ENCODE data around the gene MYOCD.
A peak's percentile ranks its signal among the peaks of the same experiment; 100 is the strongest.
"Not testable (repeated sequence)": the region's sequence is repeated elsewhere in the genome, so short reads cannot be mapped to it uniquely, and the experiment has no call there.

Gene MYOCD, protein sequence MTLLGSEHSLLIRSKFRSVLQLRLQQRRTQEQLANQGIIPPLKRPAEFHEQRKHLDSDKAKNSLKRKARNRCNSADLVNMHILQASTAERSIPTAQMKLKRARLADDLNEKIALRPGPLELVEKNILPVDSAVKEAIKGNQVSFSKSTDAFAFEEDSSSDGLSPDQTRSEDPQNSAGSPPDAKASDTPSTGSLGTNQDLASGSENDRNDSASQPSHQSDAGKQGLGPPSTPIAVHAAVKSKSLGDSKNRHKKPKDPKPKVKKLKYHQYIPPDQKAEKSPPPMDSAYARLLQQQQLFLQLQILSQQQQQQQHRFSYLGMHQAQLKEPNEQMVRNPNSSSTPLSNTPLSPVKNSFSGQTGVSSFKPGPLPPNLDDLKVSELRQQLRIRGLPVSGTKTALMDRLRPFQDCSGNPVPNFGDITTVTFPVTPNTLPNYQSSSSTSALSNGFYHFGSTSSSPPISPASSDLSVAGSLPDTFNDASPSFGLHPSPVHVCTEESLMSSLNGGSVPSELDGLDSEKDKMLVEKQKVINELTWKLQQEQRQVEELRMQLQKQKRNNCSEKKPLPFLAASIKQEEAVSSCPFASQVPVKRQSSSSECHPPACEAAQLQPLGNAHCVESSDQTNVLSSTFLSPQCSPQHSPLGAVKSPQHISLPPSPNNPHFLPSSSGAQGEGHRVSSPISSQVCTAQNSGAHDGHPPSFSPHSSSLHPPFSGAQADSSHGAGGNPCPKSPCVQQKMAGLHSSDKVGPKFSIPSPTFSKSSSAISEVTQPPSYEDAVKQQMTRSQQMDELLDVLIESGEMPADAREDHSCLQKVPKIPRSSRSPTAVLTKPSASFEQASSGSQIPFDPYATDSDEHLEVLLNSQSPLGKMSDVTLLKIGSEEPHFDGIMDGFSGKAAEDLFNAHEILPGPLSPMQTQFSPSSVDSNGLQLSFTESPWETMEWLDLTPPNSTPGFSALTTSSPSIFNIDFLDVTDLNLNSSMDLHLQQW

DNA sequence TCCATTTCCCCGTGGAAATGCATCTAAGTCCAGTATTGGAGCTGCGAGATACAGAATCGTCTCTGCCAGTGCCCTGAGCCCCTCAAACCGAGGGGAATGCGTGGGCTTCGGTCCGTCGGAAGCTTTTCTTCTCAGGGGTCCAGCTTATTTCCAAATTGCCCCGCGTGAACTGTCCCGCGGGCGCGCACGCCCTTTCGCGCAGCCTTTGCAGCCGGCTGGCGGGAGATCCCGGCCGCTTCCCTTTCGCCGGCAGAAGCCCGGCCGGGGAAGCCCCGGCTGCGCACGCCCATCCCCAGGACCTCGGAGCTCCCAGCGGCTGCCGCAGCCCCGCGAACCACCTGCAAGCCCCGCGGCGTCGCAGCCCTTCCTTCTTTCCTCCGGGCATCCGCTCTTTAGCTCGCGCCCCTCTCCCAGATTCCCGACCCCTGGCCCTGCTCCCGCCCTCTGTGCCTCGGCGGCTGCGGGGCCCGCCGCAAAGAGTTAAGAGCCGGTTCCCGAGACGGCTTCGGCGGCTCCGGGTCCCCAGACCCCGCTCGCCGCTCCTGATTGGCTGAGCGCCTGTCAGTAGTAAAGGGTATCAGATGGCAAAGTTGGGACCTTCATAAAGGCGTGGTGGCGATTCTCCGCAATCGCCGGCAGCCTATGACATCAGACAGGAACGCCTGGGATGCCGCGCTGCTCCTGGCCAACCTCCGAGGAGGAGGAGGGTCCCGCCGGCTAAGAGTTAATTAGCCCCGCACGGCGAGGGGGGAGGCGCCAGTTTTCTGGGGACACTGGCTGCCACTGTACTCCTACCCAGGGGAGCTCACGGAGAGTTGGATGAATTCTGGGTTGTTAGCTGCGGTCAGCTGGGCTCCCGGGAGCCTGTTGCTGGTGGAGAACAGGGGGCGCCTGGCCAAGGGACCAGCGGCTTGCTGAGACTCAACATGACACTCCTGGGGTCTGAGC is at the start of gene MYOCD:
Gene MYOCD (plus strand): TSS at position 628 of the 948 bp plus-strand sequence. CDS start 299 bp downstream, at position 927.
- DNase-seq: peak; percentile 69

DNA sequence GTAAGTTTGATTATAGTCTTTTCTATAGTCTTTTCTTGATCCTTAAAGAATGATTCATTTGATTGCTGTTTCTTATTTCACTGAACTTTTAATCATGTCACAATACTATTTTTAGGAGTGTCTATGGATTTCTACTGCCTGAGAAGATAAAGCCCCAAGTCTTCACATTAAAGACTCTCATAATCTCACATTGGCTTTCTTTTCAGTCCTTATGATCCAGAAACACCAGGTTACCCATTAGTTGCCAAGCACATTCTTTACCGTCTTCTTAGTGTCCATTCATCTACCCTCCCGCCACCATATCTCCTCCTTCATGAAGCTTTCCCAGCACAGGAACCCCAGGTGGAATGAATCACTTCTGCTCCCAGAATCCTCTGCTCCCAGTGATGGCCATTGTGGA is 49.5 kb upstream of the MYOCD start:
- DNase-seq: no peak

DNA sequence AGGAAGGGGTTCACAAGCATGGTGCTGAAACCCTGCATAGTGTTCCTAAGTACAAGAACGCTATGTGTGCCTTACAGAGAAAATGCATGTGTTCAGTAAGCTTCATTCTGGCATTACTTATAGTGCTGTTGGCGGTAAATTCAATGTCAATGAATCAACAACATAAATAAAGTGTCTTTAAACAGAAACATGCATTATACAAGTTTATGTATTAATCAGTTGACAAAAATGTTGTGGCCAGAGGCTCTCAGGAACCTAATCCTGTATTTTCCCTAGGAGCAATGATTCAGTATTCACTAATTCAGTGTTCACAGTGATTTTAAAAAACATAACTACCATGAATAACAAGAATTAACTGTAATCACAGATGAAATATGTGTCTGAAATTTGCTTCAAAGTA is 47.1 kb upstream of the MYOCD start:
- peak; percentile 94 for DNase-seq

DNA sequence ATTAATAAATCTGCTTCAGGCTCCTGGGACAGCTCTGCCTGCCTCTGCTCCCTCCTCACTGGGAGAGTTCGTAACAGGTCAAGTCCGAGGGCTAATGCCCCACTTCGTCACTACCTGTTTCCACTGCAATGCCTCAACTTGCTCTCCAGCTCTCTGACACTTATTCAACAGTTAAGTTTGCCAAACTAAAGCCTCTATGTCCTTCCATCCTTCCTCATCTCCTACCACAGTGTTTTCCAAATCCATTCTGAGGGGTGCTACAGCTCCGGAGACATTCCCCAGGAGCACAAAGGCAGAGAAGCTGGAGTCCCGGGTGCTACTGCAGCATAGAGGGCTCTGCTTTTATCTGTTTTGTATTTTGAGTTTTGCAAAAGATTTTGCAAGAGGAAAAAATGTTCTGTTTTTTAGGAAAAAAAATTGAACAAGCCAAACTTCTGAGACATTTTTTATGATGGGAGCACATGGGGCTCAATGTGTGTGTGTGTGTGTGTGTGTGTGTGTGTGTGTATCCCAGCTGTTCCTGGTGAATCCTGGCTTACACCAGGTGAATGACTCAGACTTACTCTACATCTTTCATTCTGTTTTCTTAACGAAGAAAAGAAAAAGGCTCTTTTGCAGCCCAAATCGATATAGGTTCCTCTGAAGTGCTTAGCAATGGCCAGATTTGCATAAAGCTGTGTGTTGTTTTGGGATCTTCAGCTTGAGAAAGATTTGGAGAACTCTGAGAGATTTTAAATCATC is 46.1 kb upstream of the MYOCD start:
- DNase-seq: peak; percentile 58

DNA sequence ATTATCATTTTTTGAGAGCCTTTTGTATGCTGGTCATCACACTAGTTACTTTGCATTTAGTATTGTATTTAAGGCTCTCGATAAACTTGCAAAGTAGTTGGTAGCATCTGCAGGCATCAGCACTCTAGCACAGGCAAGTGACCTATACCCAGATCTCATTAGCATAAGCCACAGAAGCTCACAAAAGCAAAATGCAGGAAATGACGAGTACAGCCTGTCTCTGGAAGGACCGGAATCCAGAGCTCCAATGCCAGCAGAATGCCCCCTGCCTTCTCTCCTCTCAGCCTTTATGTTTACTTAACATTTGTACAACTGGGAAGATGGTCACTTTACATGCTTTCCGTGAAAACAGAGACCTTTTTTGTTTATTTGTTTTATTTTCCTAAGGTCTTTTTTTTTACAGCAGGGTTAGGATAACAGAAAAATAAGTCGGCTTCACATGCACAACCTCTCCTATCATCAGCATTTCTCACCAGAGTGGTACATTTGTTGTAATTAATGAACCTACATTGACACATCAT is 45.4 kb upstream of the MYOCD start:
- DNase-seq: peak; percentile 66

DNA sequence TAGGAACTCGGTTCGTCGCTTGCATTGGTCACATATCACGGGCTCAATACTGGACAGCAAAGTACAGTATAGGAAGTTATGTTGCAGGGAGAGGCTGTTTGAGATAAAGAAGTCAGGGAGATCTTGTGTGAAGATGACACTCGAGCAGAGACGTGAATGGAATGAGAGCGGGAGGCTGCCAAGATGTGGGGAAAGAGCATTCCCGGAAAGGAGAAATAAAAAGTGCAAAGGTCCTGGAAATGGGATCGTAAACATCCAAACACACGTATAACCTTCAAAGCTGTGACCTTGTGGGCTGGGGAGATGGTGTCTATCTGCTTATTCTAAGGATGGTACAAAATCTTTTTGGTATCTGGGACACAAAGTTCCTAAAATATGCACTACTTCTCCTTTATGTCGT is 43.0 kb upstream of the MYOCD start:
- DNase-seq: peak; percentile 25

DNA sequence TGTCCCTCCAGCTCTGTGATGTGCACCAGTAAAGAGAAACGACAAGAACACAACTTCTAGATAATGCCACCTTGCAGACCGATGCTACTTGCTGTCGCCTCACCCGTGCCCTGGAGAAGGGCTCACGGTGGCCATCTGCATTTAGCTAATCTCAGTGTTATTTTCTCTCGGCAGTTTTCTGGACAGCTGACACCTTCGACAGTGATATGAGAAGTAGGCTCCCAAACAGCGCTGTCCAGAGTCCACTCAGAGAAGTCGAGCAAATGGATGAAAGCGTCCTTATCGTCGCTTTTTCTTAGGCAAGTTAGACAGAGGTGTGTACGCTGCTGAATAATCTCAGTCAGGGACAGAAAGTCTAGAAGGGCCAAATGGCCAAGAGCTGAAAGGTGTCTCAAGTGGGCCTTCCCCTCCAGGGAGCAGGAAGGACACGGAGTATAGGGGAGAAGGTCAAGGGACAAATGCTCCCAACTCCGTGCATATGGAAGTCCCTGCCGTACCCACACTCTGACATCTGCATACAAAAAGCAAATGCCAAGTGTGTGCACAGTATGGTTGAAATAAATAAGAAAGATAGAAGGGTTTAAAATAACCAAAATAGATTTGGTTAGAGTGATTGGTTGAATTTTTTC is 42.4 kb upstream of the MYOCD start:
- no peak for DNase-seq

DNA sequence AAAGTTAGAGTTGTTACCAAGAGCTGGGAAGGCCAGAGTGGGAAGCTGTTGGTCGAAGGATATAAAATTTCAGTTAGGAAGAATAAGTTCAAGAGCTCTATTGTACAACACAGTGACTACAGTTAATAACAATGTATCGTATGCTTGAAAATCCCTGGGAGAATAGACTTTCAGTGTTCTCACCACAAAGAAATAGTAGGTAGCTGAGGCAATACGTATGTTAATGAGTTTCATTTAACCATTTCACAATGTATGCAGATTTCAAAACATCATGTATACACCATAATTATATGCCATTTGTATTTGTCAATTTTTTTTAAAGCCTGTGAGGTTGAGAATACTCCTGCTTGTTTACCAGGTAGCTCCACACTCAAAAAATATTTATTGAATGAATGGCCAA is 41.5 kb upstream of the MYOCD start:
- DNase-seq: peak; percentile 49

DNA sequence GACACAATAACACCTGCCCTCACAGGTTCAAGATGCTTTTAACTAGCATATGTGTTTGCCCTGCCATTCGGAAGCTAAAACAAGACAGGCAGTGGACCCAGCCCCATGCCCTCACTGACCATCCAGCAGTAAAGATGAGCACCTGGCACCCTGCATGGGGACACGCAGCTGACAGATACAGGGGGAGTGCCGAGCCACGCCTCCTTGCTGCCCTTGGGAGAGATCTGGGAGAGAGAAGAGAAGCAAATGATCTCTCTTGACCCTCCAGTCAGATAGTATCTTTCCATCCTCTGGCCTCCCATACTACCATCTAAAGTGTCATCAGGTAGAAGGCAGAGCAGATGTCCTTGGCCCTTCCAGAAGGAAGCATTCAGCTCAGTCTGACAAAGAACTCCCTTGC is 40.6 kb upstream of the MYOCD start:
- no peak for DNase-seq

DNA sequence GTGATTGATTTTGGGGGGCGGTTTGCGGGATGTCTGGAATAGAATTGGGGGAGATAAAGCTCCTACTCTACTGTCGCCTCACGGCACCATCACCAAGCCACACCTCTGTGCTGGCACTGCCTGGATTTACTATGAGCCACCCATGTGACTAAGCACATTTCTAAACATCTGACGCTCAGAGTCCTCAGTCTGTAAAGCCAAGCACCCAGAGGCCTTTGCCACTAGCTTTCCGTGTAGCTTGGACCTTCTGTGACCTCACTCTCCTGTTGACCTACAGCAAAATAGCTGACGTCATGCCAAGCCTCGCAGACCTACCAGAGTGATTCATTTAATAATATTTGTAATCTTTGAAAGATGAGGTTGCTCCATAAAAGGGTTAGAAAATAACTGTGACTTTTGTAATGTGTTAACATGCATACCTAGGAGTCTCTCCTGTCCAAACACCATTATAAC is 38.5 kb upstream of the MYOCD start:
- DNase-seq: peak; percentile 96

DNA sequence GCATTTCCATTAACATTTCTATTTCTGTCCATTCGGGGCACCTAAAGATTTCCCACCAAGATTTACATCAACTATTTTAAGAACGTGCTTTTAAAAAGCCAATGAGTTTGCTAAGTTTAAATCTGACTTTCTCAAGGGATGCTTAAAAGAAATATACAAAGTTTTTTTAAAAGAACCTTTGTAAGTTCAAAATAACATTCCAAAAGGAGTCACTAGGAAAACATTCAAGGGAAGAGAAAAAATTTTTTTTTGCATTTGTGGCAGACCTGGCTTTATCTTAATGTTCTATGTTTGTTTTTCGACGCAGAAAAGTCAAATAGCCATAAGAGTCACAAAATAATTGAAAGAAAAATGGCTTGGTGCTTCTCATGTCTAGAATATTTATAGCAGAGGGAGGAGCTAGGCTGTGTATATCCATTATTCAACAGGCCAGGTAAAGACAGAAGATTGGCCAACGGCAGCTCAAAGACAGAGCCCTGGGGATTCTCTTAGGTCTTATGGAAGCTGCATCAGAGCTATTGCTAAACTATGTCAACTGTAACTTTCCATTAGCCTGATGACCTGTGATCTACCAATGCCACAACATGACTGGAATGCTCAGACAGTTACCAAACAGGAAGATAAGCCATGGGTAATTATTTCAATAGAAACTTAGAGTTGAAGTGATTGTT is 37.8 kb upstream of the MYOCD start:
- DNase-seq: peak; percentile 78

DNA sequence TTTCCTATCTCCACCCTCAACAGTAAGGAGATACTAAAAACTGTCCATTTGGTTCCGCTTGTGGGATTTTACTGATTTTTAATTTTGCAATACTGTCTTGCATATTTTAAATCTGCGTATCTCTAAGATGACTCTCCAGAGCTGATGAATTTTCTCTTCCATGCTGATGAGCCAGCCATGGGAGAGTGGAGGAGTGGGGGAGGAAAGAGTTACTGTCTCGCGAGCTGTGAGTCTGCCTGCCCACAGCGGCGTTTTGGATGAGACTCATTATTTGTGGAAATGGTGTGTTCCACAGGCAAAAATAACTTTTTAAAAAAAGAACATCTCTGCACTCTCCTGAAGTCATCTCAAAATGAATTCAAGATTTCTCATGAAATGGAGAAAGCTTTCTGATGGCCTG is 34.6 kb upstream of the MYOCD start:
- DNase-seq: peak; percentile 62

DNA sequence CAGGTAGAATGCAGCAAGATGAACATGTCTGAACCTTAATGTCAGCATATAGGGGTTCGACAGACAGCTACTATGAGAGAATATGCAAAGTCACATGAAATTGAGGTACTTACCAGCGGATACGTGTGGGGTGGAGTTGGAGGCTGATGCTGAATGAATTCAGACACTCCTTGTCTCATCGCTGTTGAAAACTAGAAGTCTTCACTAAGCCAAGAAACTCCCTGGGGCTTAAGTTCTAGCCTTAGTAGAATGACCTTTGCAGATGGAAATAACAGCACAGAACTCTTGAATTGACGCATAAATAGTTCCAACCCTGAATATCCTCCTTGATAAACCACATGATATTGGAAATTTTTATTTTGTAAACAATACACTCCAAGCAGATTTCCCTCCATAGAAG is 32.9 kb upstream of the MYOCD start:
- DNase-seq: no peak

DNA sequence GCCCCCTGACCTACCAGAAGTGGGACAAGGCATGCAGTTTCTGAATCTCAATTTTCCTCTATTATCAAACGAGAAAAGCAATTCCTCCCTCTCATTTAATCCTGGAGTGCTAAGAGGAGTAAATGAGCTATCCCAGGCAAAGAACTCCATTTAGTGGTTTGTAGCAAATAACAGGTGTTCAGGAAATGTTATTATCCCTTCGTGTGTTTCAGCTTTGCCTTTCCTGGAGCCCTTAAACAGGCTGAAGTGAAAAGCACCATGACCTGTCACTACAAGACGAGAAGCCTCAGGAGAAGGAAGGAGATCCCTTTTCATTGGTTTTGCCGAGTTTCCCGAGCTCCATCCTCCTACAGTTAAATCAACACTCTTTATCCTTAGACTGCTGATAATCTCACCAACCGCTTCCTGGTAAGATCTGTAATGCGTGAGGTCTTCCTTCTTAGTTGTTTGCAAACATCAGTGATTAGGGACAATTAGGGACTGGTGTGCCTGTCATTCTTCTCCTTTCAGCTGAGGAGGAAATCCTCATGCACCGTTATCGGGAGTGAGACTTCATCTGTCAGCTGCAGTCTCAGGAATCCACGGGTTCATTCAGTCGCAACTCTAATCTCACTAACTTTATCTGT is 30.8 kb upstream of the MYOCD start:
- DNase-seq: no peak

DNA sequence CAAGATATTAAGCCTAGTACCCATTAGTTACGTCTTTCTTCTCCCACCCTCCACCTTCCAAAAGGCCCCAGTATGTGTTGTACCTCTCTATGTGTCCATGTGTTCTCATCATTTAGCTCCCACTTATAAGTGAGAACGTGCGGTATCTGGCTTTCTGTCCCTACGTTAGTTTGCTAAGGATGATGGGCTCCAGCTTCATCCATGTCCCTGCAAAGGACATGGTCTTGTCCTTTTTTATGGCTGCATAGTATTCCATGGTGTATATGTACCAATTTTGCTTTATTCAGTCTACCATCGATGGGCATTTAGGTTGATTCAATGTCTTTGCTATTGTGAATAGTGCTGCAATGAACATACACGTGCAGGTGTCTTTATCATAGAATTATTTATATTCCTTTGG is 29.7 kb upstream of the MYOCD start:
- DNase-seq: not testable (repeated sequence)

DNA sequence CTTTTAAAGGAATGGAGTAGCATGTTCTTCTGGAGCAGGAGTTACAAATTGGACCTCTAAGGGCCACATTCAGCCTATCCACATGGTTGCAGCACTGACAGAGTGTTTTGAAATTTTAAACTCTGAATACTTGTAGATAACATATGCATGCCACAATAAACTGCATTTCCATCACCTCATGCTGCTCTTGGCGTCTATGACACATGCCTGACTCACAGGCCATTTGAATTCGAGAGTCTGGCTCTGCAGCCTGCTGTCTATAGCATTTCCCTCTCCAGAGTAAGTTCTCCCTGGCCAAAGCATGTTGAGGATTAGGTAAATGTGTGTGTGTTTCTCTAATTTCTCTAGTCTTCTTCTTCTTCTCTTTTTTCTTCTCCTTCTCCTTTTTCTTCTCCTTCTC is 28.7 kb upstream of the MYOCD start:
- peak; percentile 98 for DNase-seq

DNA sequence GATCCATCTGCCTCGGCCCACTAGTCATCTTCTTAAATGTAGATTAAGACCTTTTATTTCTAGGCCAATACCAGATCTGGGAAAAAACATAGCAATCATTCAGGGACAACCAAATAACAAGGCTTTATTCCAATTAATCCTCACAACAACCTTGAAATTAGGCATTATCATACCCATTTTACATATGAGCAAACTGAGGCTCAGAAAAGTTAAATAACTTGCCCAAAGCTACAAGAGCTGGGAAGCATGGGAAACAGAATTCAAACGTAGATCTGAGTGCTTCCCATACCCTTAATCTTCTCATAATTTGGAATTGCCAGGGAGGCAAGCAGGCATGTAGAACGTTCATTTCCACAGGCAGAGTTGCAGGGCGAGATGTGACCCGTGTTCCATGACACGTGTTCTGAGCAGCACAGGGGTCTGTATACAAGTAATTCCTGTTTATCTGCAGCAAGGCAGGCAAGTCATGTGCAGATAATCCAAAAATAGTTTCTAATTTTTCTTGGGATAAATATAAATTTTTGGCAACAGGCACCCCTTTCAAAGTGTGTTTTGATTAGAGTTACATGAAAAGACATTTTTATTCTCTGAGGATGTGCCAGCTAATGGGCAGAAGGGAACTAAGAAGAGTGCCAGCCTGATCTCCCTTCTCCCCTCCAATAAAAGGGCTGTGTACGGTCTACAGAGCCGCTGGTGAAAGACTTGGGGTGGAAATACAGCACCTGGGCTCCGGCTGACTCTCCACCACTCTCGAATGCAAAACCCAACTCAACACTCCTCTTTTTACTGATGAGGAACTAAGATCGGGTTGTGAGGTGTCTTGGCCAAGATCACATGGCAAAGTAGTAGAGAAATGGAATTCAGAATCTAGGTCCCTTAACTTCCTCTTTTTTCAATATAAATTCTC is 27.7 kb upstream of the MYOCD start:
- no peak for DNase-seq

DNA sequence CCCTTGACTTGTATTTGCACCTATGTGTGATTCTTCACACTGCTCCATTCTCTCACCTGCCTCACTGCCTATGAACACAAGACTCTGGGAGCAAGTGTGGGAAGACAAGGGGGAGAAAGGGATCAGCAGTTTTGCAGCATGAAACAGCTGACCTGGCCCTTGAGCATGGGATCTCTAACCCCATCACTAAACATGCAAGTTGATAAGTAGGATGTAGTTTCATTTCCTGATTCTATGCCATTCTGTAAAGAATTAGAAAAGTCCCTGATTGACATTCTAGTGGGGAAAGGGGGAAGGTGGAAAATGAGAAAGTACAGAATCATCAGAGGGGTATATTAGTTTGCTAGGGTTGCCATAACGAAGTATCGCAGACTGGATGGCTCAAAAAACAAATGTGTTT is 25.3 kb upstream of the MYOCD start:
- no peak for DNase-seq

DNA sequence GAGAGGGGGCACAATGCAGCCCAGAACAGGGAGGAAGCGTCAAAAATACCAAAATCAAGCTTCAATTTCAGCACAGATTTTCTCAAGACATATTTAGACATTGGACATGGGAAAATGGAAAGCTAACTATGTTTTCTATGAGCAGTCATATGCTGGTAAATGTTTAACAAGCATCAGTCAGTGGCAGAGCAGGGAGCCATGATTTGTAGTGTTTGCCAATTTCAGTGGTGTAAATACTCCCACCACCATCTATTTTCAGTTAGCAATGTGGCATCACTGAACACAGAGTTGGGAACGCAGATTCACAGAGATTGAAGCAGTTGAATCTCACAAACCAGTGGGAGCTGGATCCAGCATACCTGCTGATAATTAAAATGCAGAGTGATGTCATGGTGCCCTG is 24.6 kb upstream of the MYOCD start:
- DNase-seq: no peak
